ENCODE data around the gene NECAB2.

Gene NECAB2

GRCh38 chr16:83952940-83953795 lies 14.9 kb upstream of the NECAB2 start, which contains the start of gene OSGIN1:
TSS of gene OSGIN1 (plus strand) at chr16:83953240. CDS start at chr16:83957672, 4,432 bp downstream.
- peak; percentile 18 for DNase-seq

DNA sequence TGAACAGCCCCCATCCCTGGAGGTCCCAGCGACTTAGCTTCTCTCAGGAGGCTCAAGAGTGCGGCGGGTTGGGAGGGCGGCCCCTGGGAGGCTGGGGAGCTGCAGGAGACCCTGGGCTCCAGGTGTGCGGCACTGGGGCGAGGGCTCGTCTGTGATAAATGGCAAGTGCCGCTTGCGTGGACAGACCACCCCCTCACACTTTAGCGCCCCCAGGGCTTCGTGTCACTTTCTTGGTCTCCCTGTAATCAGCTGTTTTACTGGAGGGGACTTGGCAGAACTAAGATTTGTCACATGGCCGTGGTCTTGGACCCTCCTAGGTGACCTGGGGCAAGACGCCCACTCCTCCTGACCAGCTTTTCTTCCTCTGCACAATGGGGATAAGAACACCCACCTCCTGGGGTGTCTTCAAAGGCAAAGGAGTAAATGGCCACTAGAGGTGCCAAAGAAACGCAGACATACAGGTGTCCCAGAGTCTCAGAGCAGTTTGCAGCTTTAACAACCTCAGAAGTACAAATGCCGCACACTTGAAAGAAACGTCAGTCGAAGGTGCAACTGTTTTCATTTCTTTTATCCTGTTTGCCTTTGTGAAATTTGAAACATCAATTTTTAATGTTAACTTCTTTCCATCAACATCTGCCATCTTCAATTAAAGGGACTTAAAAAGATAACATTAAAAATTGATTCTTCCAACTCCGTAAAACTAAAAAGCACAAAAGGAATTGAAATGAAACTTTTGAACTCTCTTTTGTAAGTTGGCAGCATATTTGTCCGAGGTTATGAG lies 14.1 kb upstream of the NECAB2 start:
- DNase-seq, result no peak

- DNase-seq, result no peak
Observed at GRCh38 chr16:83954577-83955016, 13.4 kb upstream of the NECAB2 start.

- DNase-seq, result no peak
Observed at GRCh38 chr16:83955218-83956130, 12.6 kb upstream of the NECAB2 start.

- DNase-seq, result peak; percentile 59
Observed at GRCh38 chr16:83956336-83957289, 11.4 kb upstream of the NECAB2 start.

GRCh38 chr16:83957296-83957855 lies 10.7 kb upstream of the NECAB2 start:
- DNase-seq, result no peak

- DNase-seq, result no peak
Observed at GRCh38 chr16:83958137-83958845, 9.8 kb upstream of the NECAB2 start.

GRCh38 chr16:83958846-83959565 lies 9.0 kb upstream of the NECAB2 start:
- DNase-seq, result no peak

DNA sequence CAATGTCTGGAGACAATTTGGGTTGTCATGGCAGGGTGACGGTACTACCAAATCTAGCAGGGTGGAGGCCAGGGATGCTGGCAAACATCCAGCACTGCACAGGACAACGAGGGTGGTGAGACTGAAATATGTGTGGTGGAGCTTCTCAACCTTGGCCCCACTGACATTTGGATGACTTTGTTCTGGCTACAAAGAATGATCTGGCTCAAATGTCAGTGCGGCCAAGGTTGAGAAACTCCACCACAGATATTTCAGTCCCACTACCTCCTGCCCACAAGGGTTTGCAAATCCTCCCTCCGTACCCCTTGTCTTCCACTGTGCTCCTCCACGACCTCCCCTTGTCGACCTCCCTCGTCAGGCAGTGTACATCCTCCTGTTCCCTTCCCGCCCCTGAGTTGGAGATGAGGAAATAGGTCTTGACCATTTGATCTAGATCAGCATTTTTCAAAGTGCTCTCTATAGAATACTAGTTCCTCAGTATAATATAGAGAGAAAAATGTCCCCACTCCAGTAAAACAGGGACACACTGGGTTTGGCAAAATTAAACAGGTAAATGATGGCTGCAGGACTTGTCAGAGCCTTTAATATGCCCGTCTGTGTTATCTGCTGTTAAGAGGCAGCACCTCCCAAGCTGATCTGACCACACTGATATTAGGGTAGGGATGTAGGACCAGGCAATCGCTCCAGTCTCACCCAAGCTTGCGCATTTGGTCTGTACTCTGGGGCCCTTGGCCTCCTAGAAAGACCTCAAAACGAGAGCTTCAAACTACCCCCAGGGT lies 8.2 kb upstream of the NECAB2 start:
- no peak for DNase-seq

DNA sequence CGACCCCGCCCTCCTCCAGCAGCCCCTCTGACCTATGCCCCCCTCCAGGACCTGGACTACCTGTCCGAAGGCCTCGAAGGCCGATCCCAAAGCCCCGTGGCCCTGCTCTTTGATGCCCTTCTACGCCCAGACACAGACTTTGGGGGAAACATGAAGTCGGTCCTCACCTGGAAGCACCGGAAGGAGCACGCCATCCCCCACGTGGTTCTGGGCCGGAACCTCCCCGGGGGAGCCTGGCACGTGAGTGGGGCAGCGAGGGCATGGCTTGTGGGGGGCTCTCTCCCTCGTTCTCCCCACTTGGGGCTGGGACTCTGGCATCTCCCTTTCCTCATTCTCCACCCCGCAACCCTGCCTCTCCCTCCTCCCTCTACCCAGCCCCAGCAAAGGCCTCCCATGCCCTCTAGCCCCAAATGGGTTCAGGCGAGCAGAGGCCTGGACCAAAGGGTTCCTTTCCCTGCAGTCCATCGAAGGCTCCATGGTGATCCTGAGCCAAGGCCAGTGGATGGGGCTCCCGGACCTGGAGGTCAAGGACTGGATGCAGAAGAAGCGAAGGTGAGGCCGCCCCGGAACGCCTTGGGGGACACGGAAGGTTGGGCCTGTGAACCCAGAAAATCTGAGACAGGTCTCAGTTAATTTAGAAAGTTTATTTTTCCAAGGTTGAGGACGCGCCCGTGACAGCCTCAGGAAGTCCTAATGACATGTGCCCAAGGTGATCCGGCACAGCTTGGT lies 7.4 kb upstream of the NECAB2 start:
- no peak for DNase-seq

- DNase-seq, result no peak
Observed at GRCh38 chr16:83961591-83961990, 6.5 kb upstream of the NECAB2 start.

GRCh38 chr16:83963277-83964119 lies 4.5 kb upstream of the NECAB2 start:
- no peak for DNase-seq

GRCh38 chr16:83964684-83965443 lies 3.2 kb upstream of the NECAB2 start:
- DNase-seq, result no peak

DNA sequence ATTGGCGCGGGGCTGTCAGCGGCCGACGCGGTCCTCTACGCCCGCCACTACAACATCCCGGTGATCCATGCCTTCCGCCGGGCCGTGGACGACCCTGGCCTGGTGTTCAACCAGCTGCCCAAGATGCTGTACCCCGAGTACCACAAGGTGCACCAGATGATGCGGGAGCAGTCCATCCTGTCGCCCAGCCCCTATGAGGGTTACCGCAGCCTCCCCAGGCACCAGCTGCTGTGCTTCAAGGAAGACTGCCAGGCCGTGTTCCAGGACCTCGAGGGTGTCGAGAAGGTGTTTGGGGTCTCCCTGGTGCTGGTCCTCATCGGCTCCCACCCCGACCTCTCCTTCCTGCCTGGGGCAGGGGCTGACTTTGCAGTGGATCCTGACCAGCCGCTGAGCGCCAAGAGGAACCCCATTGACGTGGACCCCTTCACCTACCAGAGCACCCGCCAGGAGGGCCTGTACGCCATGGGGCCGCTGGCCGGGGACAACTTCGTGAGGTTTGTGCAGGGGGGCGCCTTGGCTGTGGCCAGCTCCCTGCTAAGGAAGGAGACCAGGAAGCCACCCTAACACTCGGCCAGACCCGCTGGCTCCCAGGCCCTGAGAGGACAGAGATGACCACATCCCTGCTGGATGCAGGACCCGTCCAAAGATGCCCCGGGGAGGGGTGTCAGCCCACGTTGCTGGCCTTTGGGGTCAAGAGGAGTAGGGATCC lies 2.4 kb upstream of the NECAB2 start:
- no peak for DNase-seq

GRCh38 chr16:83966153-83966696 lies 1.8 kb upstream of the NECAB2 start:
- DNase-seq, result no peak

GRCh38 chr16:83967091-83967490 lies 953 bp upstream of the NECAB2 start:
- no peak for DNase-seq
